Activated gamma-delta T cell treated with Interleukin-2 at 50 U/mL for 16 hours (primary cell): ENCODE results near the gene GRM7.

Experiments used
- DNase-seq: peaks from one replicate; pipeline ENCODE4 v3.0.0-alpha.2; 2020

GRM7 gene

DNA sequence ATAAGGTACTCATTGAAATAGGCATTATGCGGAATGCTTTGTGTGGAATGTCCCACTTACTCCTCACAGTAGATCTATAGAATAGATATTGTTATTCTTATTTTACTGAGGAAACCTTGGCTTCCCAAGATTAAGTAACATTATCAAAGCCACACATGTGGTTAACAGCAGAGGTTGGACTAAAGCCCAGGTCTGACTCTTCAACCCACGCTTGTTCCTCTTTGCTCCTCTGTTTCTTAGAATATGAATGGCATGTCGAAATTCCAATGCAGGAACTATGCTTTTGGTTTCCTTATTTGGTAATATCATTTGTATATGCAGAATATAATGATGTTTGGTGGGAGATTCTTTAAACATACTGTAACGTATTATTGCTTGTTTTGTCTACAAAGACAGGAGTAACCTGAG, 821.9 kb downstream of the GRM7 start:
- no peak for DNase-seq

DNA sequence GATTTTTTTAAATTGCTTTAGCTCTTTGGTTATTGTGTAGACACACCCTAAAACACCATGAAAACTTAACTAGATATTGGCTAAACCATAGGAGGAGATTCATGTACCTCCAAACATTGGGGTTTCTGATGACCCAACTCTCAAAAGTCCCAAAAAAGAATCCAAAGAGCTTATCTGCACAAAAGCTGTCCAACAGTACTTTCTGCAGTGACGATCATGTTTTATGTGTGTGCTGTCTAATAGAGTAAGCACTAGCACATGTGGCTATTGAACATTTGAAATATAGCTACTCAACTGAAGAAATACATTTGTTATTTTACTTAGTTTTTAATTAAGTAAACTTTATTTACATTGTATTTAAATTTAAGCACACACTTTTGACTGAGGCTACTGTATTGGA, 822.5 kb downstream of the GRM7 start:
- DNase-seq = no peak

DNA sequence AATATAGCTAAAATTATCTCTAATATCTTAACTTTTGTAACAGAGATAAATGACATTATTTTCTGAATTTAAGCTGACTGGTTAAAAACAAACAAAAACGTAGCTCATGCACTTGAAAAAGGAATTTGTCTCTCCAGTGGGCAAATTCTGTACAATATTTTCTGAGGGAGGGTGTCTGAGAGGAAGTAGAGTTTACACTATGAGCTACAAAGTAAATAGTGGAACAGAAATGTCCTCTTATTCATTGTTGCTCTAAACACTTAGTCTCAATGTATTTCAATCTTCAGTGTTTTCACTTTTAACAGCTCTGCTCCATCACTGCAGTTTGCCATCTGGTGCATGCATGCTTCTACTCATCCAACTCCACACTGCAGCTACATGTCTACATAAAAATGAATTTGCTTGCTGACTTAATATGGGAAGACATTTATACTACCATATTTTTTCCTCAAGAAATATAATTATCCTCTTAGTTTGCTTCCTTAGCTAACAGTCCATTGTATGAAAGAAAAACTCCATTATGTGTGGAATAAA, 823.3 kb downstream of the GRM7 start:
- no peak for DNase-seq

DNA sequence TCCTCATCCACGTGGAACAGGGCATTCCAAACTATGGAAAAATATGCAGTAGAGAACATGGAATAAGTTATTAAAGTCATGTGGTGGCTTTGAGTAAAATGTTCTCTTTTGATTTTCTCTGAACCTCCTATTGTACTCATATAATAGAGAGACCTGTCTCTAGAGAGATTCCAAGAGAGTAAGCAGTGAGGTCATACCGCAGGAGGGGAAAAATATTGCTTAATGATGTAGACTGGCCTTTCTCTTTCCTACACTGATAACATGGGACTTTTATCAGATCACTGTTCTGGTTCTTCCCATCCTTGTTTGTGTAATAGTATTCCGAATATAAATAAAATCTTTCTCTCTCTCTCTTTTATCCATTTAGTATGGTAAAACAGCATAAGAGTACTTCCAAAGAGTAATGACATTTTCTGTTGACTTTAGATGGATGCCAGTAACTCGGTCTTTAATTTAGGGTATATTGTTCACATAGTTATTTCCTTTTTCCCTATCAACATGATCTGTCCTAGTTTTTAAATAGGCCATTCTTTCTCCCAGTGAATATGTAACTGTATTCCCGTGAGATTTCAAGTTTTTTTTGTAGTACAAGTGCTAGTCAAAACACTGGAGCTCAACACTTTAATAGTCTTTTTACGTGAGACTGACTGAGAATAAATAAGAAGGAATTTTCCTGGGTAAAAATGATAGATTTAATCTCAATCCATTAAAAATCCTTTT, 826.7 kb downstream of the GRM7 start:
- DNase-seq = no peak

DNA sequence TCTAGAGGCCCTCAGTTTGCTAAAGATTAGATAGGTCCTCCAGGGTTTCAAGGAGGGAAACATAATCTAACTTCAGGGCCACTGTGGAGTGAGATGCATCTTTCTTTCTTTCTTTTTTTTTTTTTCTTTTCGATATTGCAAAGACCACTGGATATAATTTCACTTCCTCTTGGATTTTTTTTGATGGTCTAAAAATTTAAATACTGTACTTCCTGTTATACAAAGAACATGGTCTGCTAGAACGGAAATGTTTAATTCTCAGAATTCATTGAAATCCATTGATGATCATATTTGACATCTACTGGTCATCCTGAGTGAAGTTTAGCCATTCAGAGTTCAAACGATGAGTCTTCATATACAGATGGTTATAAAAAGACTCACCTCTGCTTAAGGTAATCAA, 832.0 kb downstream of the GRM7 start:
- DNase-seq = no peak

DNA sequence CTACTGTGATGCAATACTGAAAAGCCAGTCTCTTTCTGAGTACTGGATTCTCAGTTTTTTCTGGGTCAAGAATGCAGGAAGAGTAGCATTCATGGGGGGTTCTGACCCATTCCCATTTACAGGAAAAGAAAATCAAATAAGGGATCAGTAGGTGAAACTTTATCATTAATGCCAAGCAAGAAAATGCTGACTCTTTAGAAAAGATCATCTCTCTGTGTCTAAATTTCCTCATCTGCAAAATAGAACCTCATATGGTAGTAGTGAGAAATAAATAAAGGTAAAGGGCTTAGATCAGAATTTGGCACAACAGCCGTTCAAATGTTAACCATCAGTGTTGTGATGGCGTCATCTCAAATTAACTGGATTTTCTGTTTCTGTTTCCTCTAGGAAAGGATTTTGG, 833.1 kb downstream of the GRM7 start:
- no peak for DNase-seq

DNA sequence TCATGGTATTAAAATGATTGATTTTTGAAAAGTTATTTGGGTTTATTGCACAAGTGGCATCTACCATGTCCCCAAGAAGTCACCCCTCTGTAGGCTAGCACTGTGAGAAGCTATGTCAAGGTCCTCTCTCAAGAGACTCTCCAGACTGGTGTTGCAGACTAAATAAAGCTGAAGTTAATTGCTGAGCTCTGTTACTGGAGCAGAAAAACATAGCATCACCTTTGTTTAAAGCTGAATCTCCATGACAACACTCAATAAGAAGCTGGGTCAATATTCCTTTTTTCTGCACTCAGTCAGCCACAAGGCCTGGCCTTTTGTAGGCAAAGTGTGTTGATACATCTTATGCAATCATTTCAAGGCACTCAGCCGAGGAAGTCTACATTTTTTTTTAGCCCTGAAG, 834.1 kb downstream of the GRM7 start:
- no peak for DNase-seq

DNA sequence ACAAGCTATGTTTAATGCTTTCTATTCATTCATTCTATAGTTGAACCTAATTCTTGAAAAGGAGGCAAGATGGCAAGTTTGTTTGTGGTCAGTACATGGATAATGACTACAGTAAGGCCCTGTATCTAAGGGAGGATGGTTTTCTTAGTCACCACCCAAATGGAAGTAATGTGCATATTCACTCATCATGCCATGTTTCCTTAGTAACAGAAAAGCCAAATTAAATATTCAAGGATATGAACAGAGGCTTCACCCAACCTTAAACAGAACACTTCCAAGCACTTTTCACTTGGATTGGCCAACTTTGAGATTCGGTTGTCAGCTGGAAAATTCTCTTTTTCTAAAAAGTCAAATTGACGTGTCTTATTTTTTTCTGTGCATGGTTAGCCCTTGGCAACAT, 835.4 kb downstream of the GRM7 start:
- DNase-seq = no peak

DNA sequence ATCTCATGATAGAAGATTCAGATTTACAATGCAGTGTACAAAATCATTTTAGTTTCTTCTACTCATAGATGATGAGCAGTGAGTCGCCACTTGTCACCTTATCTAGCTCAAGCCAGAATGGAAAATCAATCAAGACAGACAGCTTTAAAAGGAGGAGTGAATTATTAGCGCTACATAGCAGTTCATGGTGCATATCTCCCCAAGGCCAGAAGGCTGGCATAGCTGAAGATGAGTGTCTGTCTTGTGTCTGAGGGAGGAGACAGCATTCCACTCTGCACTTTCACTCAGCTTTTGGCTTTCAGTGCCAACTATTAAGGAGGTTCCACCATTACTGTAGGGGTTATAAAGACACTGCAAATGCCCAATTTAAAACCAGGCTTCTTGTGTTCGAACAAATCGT, 836.6 kb downstream of the GRM7 start:
- DNase-seq = no peak

DNA sequence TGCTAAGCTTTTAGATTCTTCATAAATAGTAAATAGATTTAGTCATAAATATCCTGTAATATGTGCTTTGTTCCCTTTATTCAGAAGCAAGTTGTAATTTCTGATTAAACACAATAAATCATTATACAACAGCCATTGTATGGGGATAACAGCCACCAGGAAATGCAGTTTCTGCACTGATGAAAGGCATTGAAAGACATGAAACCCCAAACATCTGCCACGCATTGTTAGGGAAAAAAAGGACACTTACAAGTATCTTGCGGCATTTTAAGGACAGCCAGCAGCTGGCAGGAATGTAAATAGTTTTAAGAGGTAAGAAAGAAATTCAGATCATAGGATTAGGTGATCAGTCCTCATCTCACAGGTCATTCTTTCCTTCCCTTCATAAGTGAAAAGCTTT, 839.6 kb downstream of the GRM7 start:
- no peak for DNase-seq

DNA sequence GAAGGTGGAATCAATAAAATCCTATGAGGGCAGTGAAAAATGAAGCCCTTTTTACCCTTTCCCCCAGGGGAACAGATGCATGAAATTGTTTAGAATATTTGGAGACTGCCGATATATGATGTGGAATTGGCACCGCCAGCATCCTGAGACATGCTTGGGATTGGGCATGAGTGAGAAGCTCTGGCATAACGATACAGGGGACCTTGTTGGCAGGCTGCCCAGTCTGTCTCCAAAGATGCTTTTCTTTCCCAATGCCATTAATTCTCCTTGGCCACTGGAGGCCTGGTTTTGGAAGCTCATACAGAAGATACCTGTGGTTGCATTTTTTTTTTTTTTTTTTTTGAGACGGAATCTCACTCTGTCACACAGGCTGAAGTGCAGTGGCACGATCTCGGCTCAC, 840.1 kb downstream of the GRM7 start:
- no peak for DNase-seq

DNA sequence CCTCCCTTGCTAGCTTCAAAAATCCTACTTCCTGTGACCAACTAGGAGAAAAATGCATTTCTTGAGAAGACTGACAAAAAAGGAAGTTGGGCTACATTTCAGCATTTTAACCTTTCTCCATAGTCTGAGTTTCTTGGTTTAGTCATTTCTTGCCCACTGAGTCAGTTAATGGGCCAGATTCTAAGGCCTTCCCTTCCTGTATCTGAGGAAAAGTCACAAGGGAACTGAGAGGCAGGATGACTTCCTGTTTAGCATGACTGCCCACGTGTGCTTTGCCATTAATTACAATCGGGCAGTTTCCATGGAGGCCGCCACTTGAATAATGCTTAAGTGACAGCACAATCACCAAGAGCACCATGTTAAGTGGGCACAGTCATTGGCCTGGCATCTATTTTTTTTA, 846.3 kb downstream of the GRM7 start:
- DNase-seq = no peak

DNA sequence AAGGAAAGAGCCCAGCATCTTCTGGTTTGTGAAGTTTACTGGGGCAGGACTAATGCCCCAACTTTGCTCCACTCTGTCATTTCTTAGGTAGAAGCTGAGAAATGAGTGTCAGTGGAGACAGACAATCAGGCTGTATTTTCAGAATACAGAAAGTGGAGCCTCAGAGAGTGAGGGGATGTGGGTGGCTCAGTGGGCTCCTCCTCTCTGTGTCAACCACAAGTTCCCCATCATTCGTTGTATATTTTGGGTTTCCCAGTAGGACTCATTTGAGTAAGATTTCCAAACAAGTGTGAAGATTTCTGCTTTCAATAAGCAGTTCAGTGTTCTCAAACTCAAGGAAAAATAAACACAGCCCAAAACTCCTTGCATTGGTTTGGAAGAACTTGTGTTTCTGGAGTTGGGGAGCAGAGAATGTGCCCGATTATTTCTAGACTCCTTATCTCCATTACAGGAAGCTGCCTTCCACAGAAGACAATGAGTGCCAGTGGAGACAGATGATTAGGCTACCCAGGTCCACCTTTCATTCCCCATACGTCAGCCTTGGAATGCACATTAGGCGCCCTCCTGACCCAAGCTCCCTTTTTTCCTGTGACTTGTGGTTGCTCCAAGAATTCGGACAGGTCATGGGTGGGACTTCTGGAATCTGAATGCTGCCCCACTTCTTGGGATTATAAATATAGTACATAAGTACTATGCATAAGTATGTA, 848.6 kb downstream of the GRM7 start:
- no peak for DNase-seq

DNA sequence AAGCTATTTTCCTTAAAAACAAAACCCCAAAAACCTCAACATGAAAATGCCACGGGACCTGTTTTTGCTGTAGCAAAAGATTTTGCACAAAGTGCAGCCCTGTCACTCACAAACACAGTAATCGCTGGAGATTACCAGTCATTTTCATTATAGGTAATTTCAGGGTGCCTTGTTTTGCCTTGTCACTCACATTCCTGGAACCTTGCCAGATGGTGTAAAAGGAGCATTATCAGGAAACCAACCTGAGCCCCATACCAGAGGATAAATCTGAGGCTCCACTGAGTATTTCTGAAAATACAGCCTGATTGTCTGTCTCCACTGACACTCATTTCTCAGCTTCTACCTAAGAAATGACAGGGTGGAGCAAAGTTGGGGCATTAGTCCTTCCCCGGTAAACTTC, 849.4 kb downstream of the GRM7 start:
- no peak for DNase-seq

DNA sequence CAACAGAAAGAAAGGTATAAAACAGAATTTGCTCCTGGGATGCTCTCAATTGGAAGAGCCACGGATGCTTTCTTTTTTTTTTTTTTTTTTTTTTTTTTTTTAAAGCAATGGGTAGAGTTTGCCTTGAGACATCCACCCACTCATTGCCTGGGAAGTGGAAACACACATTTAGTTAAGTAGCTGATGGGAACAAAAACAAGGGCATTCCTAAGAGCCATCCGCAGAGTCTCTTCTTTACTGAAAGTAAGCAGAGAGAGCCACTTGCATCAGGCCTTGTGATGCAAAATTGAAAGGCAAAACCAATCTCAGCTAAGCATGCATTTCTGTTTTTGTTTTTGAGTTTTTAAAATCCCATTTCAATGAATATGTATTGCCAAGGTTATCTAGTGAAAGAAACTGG, 852.8 kb downstream of the GRM7 start:
- no peak for DNase-seq

DNA sequence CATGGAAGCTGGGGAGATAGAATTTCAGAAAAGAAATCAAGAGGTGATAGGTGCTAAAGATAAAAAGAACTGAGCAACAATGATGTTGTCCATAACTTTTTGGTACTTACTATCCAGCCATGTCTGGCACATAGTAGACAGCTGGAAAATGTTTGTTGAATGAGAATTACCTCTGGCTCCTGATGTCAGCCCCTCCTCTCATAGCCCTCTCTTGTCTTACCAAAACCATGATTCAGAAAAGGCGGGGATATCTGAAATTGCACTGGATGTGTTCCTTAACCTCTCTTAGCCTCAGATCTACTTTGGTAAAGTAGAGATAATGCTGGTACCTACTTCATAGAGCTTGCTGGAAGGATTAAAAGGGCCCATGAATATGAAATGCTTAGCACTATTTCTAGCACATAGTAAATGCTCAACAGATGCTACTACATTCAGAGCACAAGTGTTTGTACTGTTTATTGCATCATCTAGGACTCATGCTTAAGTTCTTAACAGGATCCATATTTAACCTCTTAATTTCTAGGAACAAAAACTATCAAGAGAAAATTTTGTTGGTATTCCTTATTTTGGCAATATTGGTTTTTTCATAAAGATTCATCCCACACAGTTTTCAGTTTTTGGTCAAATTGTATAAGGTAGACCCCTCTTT, 859.9 kb downstream of the GRM7 start:
- DNase-seq = no peak

DNA sequence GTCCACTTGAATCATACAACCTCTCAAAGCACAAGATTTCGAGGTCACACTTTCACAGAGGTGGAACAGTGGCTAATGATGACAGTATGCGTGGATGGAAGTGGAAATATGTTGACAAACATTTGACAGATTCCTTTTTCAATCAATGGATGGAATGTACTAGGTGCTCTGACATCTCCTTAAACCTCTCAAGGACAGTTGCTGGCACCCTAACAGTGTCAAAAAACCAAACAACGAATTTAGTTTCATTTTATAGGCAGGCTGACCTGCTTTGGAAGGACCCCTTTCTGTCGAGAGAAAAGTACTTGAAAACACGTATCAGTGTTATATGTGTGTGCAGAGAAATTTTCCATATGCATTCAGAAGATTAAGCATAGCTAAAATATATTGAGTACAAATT, 861.0 kb downstream of the GRM7 start:
- no peak for DNase-seq

DNA sequence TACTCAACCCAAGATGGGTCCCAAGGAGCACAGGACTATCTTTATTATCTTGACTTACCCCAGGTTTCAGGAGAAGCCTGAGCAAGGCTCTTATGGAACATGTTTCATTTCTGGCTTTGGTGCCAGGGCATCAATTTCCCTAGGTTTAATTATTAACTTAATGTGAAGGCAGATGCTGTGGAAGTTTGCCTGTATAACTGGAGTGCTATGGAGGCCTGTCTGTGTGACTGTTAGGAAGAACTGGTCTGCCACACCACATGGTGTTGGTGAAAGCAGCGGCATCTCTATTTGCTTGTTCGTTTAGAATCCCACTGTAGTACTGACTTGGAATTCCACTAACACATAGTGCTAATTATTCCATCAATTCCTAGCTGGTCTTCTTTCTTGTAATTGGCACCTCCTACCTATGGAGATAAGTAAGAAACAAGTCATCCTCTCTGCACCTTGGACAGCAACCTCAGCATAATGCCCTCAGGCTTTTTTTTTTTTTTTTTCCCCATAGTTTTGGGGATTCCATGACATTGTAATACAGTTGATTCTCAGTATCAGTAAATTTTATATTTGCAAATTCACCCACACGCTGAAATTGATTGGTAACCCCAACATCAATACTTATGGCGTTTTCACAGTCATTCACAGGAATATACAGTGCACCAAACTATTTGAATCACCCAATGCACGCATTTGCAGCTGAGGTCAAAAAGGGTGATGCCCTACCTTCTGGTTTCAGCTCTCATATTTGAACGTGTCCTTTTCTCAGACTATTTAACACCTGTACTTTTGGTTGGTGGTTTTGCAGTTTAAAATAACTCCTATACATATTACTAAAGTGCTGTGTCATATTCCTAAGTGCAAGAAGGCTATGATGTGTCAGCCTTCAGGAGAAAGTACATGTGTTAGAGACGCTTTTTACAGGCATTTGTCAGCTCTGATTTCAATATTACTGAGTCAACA, 867.9 kb downstream of the GRM7 start:
- no peak for DNase-seq

DNA sequence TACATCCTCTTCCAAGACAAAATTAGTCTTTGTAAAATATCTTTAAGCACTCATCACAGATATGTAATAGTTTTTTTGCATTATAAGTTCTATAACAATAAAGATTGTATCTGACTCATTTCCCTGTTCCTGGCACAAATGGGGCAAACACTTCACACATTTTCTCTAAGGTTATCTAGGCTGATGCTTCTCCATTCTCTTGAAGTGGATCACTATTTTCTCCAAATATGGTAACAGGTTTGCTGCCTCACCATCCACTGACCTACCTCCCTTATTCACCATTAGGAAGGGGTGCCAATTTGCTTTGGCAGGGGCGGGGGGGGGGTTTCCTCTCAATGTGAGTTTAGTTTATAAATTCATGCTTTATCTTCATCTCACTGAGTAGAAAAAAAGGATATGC, 873.0 kb downstream of the GRM7 start:
- DNase-seq = no peak

DNA sequence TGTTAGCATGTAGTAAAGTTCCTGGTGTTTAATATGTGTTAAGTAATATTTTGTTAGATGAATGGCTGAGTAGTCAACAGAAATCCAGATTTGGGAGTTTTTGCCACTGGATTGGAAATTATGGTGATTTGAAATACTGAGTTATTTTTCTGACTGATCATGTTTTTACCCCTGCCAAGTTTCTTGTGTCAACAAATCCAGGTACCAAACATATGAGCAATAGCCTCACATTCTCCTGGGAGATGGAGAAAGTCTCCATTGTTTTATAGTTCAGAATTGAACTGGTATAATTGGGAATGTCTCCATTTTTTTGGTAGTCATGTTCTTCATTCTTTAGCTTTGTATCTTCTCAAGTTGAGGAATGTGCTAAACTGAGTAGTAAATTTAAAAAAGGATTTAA, 873.5 kb downstream of the GRM7 start:
- no peak for DNase-seq

DNA sequence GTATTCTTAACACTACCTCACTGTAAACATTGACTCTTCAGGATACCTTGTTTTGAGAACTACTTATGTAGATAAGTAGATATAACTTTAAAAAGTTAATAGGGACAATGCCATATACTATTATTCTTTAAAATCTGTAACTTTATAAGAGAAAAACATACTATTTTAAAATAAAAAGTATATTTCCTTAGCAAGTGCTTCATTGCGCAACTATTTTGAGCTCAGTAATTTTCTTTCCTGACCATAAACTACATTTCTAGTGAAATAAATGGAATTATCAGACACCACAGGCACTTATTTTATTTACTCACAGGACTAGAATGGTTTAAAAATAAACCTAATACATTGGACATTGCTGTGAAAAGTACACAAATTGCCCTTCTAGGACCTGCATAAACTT, 876.3 kb downstream of the GRM7 start:
- DNase-seq = no peak

DNA sequence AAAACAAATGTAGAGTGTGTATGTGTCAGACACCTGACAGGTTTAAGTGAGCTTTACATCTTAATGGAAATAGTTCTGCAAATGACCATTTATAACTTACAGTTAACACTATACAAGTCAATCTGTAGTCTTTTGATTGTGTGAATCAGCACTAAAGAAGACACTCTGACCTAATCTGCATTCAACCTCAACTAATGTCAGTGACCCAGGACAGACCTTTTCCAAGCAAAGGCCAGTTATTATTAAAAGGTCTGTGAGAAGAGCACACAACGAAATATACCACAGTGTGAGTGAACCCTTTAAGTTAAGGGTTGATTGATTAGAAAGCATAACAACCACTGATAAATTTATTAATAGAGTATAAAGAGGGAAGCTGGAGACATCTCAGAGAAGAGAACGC, 878.8 kb downstream of the GRM7 start:
- no peak for DNase-seq

DNA sequence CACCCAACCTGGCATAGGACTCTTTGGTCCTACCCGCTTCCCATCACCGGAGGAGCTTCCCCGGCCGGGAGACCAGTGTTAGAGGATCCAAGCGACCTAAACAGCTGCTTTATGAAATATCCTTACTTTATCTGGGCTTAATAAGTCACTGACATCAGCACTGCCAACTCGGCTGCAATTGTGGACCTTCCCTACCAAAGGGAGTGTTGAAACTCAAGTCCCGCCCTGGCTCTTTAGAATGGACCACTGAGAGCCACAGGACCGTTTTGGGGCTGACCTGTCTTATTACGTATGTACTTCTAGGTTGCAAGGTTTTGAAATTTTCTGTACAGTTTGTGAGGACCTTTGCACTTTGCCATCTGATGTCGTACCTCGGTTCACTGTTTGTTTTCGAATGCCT, 879.5 kb downstream of the GRM7 start:
- no peak for DNase-seq
